GM12873 (cell line): Measurements from ENCODE around the gene KRTAP25-1.

ENCODE experiments used
- TF ChIP-seq, protein P1 (sequence below): IDR thresholded peaks from 2 replicates; pipeline ENCODE4 v1.5.1; 2012; ENCODE audit warnings: low read depth, mild to moderate bottlenecking, moderate library complexity, low read length, control low read depth; ENCODE audit not compliant: insufficient read depth; ENCODE audit errors: missing control alignments

The KRTAP25-1 gene, protein sequence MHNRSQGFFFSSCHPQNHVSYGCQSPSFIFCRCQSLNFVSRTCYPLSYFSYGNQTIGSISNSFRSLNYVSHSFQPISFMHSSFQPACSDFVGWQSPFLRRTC

DNA sequence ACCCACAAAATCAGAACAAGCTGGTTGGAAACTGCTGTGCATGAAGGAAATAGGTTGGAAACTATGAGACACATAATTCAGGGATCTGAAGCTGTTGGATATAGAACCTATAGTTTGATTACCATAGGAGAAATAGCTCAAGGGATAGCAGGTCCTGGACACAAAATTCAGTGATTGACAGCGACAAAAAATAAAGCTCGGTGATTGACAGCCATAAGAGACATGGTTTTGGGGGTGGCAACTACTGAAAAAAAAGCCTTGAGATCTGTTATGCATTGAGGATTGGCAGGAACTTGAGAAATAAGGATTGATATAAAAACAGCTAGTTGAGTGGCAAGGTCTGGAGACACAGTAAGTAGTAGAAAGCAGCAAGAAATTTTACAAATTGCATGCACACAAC, at the start of gene KRTAP25-1:
KRTAP25-1 (minus strand) TSS at position 300 of the 400 bp plus-strand sequence; CDS start at position 276, 24 bp downstream.
- TF ChIP-seq, protein P1, sequence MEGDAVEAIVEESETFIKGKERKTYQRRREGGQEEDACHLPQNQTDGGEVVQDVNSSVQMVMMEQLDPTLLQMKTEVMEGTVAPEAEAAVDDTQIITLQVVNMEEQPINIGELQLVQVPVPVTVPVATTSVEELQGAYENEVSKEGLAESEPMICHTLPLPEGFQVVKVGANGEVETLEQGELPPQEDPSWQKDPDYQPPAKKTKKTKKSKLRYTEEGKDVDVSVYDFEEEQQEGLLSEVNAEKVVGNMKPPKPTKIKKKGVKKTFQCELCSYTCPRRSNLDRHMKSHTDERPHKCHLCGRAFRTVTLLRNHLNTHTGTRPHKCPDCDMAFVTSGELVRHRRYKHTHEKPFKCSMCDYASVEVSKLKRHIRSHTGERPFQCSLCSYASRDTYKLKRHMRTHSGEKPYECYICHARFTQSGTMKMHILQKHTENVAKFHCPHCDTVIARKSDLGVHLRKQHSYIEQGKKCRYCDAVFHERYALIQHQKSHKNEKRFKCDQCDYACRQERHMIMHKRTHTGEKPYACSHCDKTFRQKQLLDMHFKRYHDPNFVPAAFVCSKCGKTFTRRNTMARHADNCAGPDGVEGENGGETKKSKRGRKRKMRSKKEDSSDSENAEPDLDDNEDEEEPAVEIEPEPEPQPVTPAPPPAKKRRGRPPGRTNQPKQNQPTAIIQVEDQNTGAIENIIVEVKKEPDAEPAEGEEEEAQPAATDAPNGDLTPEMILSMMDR, result no peak

DNA sequence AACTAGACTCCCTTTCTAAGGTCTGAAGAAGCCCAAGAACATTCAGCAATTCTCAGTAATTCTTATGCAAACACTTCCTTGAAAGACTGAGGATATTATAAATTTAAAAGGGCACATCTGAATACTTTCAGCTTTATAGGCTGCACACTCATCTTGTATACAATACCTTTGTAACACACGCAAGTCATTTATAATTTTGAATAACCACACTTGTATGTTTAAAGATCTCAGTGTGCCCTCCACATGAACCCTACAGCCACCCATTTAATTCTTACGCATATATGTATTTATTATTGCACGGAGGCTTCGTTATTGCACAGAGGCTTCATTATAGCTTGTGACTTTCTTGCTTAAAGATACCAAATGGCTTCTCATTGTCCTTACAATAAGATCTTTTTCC, 49.4 kb upstream of the KRTAP25-1 start:
- TF ChIP-seq, protein P1, result no peak

DNA sequence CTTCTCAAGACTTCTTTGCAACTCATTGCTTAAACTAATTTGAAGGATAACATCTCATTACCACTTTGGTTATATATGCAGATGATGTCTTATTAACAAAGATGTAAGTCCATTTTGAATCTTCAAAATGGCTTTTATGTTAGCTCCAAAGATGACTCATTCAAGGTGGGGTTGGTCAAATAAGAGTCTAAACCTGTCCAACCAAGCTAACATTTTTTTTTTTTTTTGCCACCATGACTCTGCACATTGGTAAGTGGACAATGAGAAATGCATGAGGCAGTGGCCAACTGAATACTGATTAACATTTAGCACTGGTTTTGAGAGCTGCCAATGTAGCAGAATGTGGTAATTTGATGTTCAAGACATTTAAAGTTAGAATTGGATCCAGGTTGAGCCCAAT, 48.5 kb upstream of the KRTAP25-1 start:
- TF ChIP-seq, protein P1, result no peak

DNA sequence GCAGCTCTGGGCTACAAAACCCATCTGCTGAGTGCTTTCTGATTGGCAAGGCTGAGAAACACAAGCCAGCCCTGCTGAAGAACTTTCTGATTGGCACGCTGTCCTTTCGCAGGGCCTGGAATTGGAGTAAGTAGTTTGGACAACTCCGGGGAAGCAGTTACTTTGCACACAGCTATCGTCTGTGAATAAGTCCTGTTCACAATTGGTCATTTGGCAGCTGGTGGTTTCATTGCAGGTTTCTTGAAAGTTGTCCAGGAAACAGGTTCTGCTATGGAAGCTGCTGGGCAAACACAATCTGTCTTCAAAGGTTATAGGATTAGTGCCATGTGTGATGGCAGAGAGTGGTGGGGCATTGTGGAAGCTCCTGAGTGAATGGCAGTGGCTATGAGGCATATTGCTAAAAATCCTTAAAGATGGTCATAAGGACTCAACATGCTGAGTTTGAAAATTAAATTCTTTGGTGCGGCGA, 48.0 kb upstream of the KRTAP25-1 start, which contains the start of gene KRTAP27-1:
KRTAP27-1 (minus strand) TSS at position 419 of the 469 bp plus-strand sequence; CDS start at position 393, 26 bp downstream.
- TF ChIP-seq, protein P1, result no peak

DNA sequence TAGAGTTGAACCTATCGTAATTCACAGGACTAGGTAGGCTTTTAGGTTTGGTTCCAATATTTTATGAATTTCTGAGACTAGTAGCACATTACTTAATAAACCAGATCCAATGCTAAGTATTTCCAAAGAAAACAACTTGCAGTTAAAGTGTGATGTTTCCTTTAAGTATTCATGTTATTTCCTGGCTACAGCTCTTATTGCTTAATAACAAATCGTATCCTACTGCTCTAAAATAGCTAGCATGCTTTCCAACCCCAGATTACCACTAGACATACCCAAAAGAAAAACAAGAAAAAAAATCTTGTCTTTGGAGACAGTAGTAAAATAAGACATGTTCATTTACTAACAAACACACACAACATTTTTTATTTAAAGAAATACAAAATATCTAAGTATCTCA, 47.3 kb upstream of the KRTAP25-1 start:
- TF ChIP-seq, protein P1, result no peak

DNA sequence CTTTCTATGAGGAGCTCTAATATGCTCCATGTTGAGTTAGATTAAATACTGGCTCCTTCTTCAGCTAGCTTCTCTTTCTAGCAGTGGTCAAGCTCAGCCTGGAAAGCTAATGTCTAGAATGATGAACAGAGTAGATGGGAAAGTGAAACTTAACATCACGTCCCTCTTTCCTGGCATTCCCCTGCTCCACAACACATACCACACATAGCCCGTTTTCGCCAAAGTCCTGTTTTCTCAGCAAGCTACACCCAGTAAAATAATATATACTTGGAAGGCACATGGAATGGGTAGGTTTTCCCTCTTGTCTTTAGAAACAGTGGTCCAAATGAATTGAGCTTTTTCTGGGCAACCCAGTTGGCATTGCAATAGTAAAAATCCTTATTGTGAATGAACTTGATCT, 44.4 kb upstream of the KRTAP25-1 start:
- TF ChIP-seq, protein P1, result no peak

DNA sequence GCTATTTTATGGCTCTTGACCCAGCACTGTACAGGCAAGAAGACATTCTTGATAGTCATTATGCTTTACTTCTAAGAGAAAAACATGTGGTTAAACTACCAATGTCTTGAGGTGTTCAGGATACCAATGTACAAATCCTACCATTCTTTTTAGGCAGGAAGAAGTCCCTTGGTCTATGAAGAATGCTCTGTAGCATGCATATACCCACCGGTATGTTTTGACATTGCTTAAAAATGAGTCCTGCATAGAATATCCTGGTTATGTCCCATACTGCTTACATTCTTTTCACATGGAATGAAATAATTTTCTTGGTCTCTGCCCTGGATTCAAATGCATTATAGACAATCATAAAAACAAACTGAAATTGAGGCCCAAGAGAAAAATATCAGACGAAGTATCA, 43.4 kb upstream of the KRTAP25-1 start:
- TF ChIP-seq, protein P1, result no peak
